ENCODE results near the gene OASL. TPM values are rescaled to one million over a fixed set of nuclear protein-coding genes. Genes with fewer than 3 reads are reported as not detected.
A peak's percentile ranks its signal among the peaks of the same experiment; 100 is the strongest.

Gene OASL
- polyA plus RNA-seq, 3 donors = 9.9 to 14.9 (median 13.4) TPM

DNA sequence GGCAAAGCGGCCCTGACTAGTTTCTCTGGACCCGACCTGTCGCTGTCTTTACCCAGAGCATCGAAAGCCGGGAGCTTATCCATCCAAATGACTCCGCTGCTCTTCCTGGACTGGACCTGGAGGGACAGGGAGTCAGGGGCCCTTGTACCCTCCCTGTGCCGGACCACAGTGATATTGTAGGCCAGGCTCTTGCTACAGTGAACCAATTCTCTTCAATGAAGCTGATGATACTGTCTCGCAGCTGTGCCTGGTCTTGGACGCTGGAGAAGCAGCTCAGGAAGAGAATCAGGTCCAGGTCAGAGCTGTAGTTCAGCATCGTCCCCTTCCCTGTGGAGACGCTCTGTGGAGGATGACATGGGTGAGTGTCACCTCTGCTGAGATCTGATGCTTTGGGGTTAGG is 14.7 kb upstream of the OASL start:
- Mint-ChIP-seq H3K4me3 (no peak overlapping the region), H3K27me3 (ENCODE audit: low read depth in 3 of 3) (peaks cover 2 to 4% (median 3%) of the 10 kb centered on the region in 3 donors), H3K4me1 (no peaks in the 10 kb centered on the region), H3K36me3 (no peaks in the 10 kb centered on the region), H3K27ac (peak overlapping the region in 1 of 7 donors; percentile 30), H3K9me3 (peaks cover 8 to 16% (median 12%) of the 10 kb centered on the region in 7 donors)
- Histone ChIP-seq H3K27ac (ENCODE audit: low read depth in 1 of 2, low read length in 2 of 2) (no peak overlapping the region), H3K4me3 (replicated peaks in 1 of 3; ENCODE audit: low read depth in 2 of 3, low read length in 3 of 3) (no peak overlapping the region), H3K9ac (ENCODE audit: insufficient read depth, low read length, poor library complexity, severe bottlenecking) (no peak overlapping the region), H3K27me3 (ENCODE audit: control insufficient read depth in 2 of 2, insufficient read depth in 2 of 2, low read length in 2 of 2) (no peaks in the 10 kb centered on the region), H3K9me3 (replicated peaks in 1 of 2; ENCODE audit: control insufficient read depth in 1 of 2, insufficient read depth in 1 of 2, low read length in 2 of 2) (peaks cover 0 to 3% of the 10 kb centered on the region in 2 donors), H4K20me1 (ENCODE audit: insufficient read depth, low read length) (no peaks in the 10 kb centered on the region), H2AFZ (ENCODE audit: insufficient read depth, low read depth, low read length, poor library complexity, severe bottlenecking) (no peak overlapping the region), H3K4me2 (replicated peaks; ENCODE audit: extremely low read depth, low read length, poor library complexity, severe bottlenecking) (no peak overlapping the region), H3K79me2 (ENCODE audit: insufficient read depth, low read length) (no peaks in the 10 kb centered on the region), H3K36me3 (replicated peaks in 1 of 2; ENCODE audit: control insufficient read depth in 1 of 2, insufficient read depth in 2 of 2, low read length in 2 of 2) (no peaks in the 10 kb centered on the region), H3K4me1 (ENCODE audit: control insufficient read depth in 1 of 2, insufficient read depth in 2 of 2, low read length in 2 of 2) (no peaks in the 10 kb centered on the region)
- intact Hi-C loops (cut with micrococcal nuclease) = no loop called here
- DNase-seq = no peak
- WGBS (ENCODE audit: insufficient coverage) = over 99% methylated on average over 11 of the region's 11 CpGs
- TF ChIP-seq, protein P1, sequence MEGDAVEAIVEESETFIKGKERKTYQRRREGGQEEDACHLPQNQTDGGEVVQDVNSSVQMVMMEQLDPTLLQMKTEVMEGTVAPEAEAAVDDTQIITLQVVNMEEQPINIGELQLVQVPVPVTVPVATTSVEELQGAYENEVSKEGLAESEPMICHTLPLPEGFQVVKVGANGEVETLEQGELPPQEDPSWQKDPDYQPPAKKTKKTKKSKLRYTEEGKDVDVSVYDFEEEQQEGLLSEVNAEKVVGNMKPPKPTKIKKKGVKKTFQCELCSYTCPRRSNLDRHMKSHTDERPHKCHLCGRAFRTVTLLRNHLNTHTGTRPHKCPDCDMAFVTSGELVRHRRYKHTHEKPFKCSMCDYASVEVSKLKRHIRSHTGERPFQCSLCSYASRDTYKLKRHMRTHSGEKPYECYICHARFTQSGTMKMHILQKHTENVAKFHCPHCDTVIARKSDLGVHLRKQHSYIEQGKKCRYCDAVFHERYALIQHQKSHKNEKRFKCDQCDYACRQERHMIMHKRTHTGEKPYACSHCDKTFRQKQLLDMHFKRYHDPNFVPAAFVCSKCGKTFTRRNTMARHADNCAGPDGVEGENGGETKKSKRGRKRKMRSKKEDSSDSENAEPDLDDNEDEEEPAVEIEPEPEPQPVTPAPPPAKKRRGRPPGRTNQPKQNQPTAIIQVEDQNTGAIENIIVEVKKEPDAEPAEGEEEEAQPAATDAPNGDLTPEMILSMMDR (IDR thresholded peaks at IDR 0.05) = no peak

DNA sequence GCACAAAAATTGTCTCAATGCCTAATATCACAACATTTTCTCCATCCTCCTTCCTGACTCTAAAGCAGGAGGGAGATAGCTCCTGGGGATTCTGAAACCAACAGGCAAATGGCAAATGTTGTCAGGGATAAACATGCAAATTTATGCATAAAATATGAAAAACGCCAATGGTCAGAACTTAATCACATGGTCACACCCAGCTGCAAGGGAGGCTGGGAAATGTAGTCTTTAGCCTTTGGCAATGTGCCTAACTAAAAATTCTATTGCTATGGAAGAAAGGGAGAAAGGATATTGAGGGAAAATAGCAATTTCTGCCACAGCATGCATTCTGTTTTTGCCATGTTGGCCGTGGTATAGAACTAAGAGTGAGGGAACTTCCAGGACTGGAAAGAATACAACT is 11.7 kb upstream of the OASL start:
- Histone ChIP-seq H3K27ac (ENCODE audit: low read depth in 1 of 2, low read length in 2 of 2) (no peak overlapping the region), H3K36me3 (replicated peaks in 1 of 2; ENCODE audit: control insufficient read depth in 1 of 2, insufficient read depth in 2 of 2, low read length in 2 of 2) (no peaks in the 10 kb centered on the region), H3K4me1 (ENCODE audit: control insufficient read depth in 1 of 2, insufficient read depth in 2 of 2, low read length in 2 of 2) (no peaks in the 10 kb centered on the region), H3K4me2 (replicated peaks; ENCODE audit: extremely low read depth, low read length, poor library complexity, severe bottlenecking) (no peak overlapping the region), H3K79me2 (ENCODE audit: insufficient read depth, low read length) (no peaks in the 10 kb centered on the region), H4K20me1 (ENCODE audit: insufficient read depth, low read length) (no peaks in the 10 kb centered on the region), H3K27me3 (ENCODE audit: control insufficient read depth in 2 of 2, insufficient read depth in 2 of 2, low read length in 2 of 2) (no peaks in the 10 kb centered on the region), H3K9me3 (replicated peaks in 1 of 2; ENCODE audit: control insufficient read depth in 1 of 2, insufficient read depth in 1 of 2, low read length in 2 of 2) (peaks cover 0 to 3% of the 10 kb centered on the region in 2 donors), H3K4me3 (replicated peaks in 1 of 3; ENCODE audit: low read depth in 2 of 3, low read length in 3 of 3) (no peak overlapping the region), H2AFZ (ENCODE audit: insufficient read depth, low read depth, low read length, poor library complexity, severe bottlenecking) (no peak overlapping the region), H3K9ac (ENCODE audit: insufficient read depth, low read length, poor library complexity, severe bottlenecking) (no peak overlapping the region)
- no peaks in the 10 kb centered on the region for H3K36me3 Mint-ChIP-seq
- DNase-seq = no peak
- H3K4me3 Mint-ChIP-seq = no peak overlapping the region
- peaks cover 2 to 7% (median 6%) of the 10 kb centered on the region in 3 donors for H3K27me3 Mint-ChIP-seq (ENCODE audit: low read depth in 3 of 3)
- TF ChIP-seq, protein P1 (IDR thresholded peaks at IDR 0.05) = no peak
- intact Hi-C loops (cut with micrococcal nuclease) = no loop called here
- H3K4me1 Mint-ChIP-seq = peaks cover 2% of the 10 kb centered on the region
- H3K9me3 Mint-ChIP-seq = peaks cover 8 to 20% (median 12%) of the 10 kb centered on the region in 7 donors
- no peak overlapping the region for H3K27ac Mint-ChIP-seq
- WGBS (ENCODE audit: insufficient coverage) = no CpG with 5 or more reads among the region's 2 CpGs

All from CD14-positive monocyte (primary cell).